ENCODE measurements around the gene ATP6AP1.
"Not testable (repeated sequence)": the region's sequence is repeated elsewhere in the genome, so short reads cannot be mapped to it uniquely, and the experiment has no call there.

GRCh38 chrX:154400369-154400817, 28.1 kb upstream of the ATP6AP1 start:
- TF ChIP-seq CTCF (conservative IDR thresholded peaks at IDR 0.05; ENCODE audit: low read length); EZH2phosphoT487 (IDR thresholded peaks at IDR 0.05; ENCODE audit: borderline replicate concordance): not testable (repeated sequence)

Measured in Loucy (cell line).